Ureter (tissue), 1 donor: ENCODE data around the gene KRT82. TPM values are rescaled to one million over a fixed set of nuclear protein-coding genes. Genes with fewer than 3 reads are reported as not detected.
"Not testable (repeated sequence)": the region's sequence is repeated elsewhere in the genome, so short reads cannot be mapped to it uniquely, and the experiment has no call there.

Experiments
- DNase-seq: peaks from one replicate; pipeline ENCODE4 v3.0.0-alpha.2; 2020; ENCODE audit warnings: low spot score
- total RNA-seq: library from RNA; stranded (reverse); gene quantifications from one replicate; pipeline ENCODE4 v1.2.4, GENCODE V29; 2023
- donor health status: DM: yes; HTN: yes; CAD: no.

KRT82 gene
- total RNA-seq, 1 donor from 2014 or later = not detected

DNA sequence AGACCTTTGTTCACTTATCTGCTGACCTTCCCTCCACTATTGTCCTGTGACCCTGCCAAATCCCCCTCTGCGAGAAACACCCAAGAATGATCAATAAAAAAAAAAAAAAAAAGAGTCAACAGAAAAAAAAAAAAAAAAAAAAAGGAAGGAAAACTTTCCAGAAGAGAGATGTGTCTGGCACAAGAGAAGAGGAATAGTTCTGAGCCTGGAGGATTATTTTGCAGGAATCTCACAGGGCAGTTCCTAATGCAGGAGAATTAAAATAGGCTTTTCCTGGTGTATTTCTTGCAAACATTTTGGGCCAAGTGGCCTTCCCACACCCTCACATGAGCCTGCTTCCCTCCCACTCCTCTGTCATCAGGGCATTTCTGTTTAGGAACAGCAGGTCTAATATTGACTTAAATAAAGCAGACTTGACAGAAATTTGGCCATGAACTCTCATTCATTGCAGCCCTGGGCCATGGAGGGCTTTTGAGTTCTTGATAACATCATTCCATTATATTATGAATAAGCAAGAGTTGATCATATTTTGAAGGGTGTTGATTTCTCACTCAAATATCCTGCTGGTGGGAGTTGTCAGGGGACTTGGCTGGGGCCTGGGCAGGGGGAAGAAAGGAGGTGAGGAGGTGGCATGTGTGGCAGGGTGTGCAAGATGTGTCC lies 4.6 kb upstream of the KRT82 start:
- not testable (repeated sequence) for DNase-seq

- DNase-seq = no peak
These were observed 1.8 kb upstream of the KRT82 start for GRCh38 chr12:52407918-52408317.

DNA sequence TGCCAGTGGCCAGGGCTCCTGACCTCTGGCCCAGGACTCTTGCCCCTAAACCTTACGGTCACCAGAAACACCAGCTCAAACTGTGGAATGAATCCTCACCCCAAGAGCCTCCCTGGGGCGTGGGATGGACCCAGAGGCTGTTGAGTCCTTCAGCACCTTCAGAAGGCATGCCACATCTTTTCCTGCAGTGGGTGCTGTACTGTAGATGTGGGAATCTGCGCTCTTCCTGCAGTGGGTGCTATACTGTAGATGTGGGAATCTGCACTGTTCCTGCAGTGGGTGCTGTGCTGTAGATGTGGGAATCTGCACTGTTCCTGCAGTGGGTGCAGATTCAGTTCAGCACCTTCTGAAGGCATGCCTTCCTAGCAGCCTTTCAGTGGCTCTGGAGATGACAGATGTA lies 1.2 kb downstream of the KRT82 start:
- no peak for DNase-seq

GRCh38 chr12:52403561-52403960 lies 2.6 kb downstream of the KRT82 start:
- DNase-seq = no peak

DNA sequence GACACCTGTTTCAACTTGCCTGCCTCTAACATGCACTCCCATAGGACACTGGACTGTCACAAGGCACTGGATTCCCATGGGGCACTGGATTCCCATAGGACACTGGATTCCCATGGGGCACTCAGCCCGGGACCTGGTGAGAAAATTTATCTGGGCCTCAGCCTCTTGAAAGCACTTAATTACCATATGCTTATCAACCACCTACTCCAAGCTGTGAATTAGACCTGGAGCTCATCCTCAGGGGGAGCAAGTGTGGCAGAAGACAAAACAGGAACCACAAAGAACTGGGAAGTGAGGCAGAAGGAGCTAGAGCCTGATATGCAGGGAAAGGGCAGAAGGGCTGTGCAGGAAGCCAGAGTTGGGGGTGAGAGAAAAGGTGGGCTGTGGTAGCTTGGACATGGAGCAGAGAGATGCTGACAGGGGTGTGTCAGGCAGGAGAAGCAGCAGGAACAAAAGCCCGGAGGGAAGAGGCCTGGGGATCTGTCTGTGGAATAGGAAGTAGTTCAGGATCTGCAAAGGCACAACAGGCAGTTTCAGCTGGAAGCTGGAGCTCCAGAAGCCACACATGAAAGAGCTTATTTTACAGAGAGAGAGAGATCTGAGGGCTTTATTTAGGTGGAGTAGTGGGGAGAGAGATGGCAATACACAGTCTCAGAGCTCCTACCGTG lies 3.1 kb downstream of the KRT82 start:
- DNase-seq = no peak

DNA sequence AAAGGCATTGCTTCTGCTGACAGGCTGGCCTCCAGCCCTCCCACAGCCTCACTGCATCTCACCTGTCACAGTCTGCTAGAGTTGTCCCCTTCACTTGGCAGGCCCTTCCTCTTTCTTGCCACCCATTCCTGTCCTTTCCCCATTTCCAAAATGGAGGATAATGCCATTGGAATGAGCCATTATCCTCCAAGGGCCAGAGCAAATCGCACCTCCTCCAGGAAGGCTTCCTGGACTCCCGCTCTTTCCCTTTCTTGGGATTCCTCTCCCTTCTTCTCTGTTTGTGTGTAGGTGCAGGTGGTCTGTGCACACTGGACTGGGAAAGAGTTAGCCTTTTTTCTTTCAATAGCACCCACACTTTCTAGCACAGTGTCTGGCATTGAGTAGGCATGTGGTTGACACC lies 3.8 kb downstream of the KRT82 start:
- DNase-seq = no peak

DNA sequence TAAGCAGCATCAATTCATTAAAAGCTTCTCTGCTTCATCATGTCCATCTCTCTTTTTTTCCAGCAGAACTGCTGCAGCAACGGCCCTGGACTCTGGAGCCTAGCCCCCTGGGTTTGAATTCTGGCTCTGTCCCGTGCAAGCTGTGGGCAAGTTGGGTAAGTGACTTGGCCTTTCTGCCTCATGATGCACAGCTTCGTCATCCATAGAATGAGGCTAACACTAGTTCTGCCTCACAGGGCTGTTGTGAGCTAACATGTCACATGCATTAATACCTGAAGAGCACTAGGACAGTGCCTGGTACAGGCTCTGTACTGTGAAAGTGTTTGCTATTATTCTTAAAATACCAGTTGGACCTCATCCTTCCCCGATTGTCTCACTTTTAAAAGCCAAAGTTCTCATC lies 4.2 kb downstream of the KRT82 start:
- no peak for DNase-seq

GRCh38 chr12:52401526-52401925 lies 4.6 kb downstream of the KRT82 start:
- no peak for DNase-seq

DNA sequence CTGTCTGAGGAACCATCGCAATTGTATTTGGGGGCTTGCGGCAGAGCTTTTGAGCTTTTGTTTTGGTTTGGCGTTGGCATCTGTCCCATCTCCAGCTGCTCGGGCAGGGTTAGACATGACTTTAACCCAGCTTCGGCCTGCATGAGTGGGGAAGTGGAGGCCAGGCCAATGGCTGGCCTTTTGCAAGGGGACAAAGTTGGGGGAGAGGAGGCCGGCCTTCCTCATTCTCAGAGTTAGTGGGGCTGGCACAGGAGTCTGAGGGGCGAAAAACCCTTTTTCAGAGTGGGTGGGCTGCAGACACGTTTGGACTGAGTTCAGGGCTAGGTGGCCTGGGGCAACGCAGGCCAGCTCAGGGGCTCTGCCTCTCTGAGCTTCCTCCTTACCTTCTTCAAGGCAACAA lies 5.2 kb downstream of the KRT82 start:
- no peak for DNase-seq

GRCh38 chr12:52399756-52400155 lies 6.4 kb downstream of the KRT82 start:
- DNase-seq = no peak

DNA sequence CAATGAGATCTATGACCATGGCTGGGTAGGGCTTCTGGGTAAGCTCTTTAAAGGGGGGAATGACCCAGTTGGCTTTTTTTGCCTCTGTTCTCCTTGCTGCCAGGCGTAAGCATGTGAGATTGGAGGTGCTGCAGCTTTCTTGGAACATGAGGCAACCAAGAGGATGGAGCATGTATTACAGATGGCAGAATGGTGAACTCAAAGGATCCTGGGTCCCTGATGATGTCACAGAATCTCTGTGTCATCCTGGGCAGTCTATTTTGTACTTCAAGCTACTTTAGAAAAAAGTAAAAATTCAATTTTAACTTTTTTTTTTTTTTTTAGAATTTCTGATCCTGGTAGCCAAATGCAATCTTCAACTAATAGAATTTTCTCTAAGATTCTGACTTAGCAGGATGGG lies 8.0 kb downstream of the KRT82 start:
- no peak for DNase-seq

DNA sequence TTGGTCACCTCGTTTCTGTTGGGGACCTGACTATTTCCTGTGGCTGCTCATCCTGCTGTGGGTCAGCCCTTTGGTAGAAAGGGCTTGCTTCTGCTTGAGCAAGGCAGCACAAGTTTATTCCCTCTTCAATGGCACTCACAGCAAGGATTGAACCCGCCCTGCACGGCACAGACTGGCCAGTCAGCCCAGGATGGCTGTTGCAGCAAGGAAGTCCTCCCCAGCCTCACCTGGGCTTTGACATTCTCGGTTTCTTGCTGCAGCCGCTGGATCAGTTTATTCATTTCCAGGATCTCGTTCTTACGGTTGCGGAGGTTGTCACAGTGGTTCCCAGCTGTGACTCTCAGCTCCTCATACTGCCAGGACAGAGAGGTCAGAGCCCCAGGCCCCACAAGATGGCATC lies 9.5 kb downstream of the KRT82 start:
- DNase-seq = no peak

DNA sequence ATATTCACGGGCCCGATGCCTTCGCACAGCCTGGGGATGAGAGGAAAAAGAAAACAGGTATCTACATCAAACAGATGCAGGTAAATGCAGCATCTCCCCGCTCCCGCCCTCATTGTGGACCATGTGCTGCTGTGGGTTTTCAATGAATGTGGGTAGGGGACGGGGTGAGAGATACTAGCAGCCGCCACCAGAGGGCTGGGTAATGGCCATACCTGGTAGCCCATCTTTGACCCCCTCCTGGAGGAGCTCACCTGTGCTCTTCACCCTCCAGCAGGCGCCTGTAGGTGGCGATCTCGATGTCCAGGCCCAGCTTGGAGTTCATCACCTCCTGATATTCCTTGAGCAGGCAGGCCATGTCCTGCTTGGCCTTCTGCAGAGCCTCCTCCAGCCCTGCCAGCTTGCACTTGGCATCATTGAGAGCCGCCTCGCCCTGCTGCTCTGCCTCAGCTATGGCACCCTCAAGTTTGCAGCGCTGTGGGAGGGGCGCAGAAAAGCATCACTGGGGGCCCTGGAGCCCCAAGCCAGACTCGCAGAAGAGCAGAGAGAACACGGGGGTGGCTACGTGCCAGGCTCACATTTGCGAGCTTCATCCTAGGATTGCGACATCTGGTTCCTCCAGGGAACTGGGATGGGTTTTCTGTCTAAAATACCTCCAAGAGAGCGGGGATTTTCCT lies 10.2 kb downstream of the KRT82 start:
- no peak for DNase-seq

- DNase-seq = no peak
These were observed 11.2 kb downstream of the KRT82 start for GRCh38 chr12:52394836-52395405.

- no peak for DNase-seq
These were observed 13.6 kb downstream of the KRT82 start for GRCh38 chr12:52392465-52393007.

- peak; percentile 57 for DNase-seq
These were observed 14.5 kb downstream of the KRT82 start for GRCh38 chr12:52391618-52392002.

- DNase-seq = no peak
These were observed 15.2 kb downstream of the KRT82 start for GRCh38 chr12:52390739-52391617.

DNA sequence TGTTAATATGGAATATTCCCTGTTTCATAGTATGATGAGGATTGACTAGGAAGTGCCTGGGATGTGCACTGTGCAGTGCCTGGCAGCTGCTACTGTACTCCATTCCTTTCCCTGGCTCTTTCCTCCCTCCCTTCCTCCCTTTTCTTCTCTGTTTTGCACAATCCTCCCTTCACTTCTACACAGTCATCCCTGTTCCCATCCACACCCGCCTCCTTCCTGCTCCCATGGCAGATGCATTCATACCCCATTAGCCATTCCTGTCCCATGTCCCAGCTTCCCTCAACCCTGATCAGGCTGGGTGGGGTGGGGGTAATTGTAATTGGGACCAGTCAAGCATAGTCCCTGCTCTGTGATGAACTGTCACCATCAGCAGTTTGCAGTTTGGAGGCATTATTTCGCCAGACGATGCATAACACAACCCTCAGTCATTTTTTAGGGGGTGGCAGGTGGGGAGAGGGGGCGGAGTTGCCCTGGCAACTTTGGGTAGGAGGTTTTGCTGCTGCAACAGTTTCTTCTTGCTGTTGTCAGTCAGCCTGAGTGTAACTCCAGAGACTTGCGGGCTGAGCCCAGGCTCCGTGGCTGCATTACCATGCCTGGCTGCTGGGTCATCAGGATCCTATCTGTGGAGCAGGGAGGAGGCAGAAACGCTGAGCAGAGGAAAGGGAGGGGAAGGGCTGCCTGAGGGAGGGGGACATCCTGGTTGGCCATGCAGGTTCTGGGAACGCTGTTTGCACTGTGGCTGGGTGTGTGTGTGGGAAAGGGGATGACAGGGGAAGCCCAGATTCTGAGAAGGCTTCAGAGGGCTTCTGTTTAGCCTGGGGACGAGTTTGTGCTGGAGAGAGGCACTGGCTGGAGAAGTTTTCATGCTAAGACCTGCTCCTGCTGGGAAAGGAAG lies 16.6 kb downstream of the KRT82 start:
- no peak for DNase-seq

GRCh38 chr12:52387859-52388258 lies 18.3 kb downstream of the KRT82 start:
- no peak for DNase-seq

- DNase-seq = no peak
These were observed 20.9 kb downstream of the KRT82 start, which contains the start of gene KRT84 for GRCh38 chr12:52385226-52385702. Gene KRT84, minus strand, starts transcription at chr12:52385652. Its CDS starts 67 bp downstream, at chr12:52385585.
